OCI-LY7 (cell line): ENCODE results near the gene ERC1.

Experiments
- CTCF ChIP-seq: fragments of 200-600 bp; sonication (generic); conservative IDR thresholded peaks from 2 replicates; pipeline ENCODE4 v1.5.1; 2014; ENCODE audit warnings: mild to moderate bottlenecking, antibody characterized with exemption, low read length, moderate library complexity, mixed read lengths
- EZH2phosphoT487 ChIP-seq: fragments of 200-600 bp; sonication (generic); IDR thresholded peaks from 2 replicates; pipeline ENCODE4 v1.6.1; 2018; ENCODE audit warnings: low read depth, borderline replicate concordance, mild to moderate bottlenecking, mixed run types, antibody characterized with exemption, low read length, moderate library complexity, mixed read lengths

GRCh38 chr12:1007994-1008393, 17.0 kb downstream of the ERC1 start:
- TF ChIP-seq EZH2phosphoT487 (no peak), CTCF (no peak)
